ENCODE results near the gene GJD2.

Gene GJD2

GRCh38 chr15:34724481-34724880 lies 30.3 kb downstream of the GJD2 start:
- no peak for DNase-seq (ENCODE audit: low read depth in 2 of 2)

DNA sequence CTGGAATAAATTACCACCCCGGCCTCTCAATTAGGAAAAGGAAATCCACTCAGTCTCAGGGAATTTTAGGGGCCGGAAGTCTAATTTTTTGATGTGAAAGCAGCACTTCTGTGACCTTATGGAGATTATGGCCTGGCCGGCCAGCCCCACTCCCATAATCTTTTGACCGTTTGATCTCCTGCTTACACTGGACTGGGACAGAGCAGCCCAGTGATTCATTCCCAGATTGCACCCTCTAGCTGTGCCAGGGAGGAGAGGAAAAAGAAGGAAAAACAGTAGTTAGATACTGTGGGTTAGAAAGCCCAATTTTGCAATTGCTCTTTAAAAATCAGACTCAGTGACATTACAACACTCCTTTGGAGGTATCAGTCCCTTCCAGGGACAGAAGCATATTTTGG lies 32.4 kb downstream of the GJD2 start:
- no peak for DNase-seq (ENCODE audit: low read depth in 2 of 2)

GRCh38 chr15:34721802-34722438 lies 32.9 kb downstream of the GJD2 start:
- DNase-seq (ENCODE audit: low read depth in 2 of 2) = no peak

GRCh38 chr15:34721157-34721801 lies 33.5 kb downstream of the GJD2 start:
- DNase-seq (ENCODE audit: low read depth in 2 of 2) = no peak

DNA sequence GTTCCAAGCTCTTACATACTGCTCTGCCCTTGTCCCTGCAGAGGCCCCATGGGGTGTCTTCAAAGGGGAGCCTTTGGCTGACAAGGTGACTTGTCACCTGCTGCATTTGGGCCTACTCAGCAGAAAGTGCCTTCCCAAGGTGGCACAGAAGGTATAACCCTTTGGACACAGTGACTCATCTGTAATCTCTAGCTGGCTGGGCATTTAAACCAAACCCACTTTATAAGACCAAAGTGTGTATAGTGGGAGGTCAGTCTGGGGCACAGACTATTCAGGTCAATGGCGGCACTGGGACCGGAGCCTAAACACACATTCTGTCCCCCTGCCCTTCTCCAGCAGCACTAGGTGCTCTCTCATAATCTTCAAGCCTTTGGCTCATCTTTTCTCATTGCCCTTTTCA lies 35.1 kb downstream of the GJD2 start:
- DNase-seq (ENCODE audit: low read depth in 2 of 2) = no peak

DNA sequence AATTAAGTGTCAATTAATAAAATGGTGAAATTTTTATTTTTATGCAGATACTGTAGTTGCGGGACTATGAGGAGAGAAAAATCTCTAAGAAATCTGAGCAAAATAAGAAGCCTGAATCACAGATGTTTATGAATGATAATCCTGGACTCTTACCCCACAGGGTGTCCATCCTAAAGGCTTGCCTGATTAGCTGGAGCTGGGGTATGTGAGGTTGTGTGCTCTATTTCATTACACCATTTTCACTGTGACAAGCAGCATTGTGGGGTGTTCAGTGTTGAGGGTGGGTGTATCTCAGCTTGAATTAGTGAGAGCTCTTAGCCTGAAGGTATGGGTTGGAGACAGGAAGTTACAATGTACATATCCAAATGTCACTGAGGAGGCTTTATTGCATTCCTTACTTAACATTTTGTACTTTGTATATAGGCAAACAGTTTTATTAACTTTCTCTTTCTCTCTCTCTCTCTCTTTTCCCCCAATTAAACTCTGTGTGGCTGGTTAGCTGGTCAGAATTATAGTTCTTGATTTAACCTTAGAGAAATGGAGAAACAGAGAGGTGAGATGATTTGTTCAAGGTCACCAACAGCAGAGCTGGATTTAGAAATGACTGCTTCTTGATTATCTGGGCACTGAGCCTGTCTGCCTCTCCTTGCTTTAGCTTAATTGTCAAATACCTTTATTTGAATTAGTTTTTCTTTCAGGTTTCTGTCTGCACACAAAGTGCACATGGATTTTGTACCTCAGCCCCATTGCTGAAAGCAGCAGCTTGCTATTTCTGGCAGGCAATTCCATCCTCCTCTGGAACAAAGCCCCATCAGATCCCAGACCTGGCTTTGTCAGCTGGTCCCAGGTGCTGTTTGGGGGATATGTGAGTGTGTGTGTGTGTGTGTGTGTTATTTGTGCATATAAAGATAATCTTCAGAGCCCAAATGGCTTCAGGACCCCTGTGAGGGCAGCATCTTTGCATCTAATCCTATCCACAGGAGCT lies 35.8 kb downstream of the GJD2 start:
- no peak for DNase-seq (ENCODE audit: low read depth in 2 of 2)

DNA sequence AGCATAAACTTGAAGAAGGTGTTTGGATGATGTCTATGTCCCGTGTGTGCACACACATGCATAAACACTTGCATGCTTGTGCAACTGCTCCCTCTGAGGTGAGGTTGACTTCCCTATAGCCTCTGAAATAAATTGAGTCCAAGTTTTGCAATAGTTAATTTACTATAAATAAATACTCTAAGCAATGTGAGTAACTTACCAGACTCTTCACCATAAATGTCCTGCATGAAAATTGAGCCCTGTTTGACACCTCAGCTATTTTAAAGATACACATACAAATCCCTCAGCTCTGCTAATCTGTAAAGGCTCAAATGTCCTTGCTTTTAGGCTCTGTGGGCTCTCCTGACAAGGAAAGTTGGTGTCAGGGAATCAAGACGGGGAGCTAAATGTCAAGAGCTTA lies 37.1 kb downstream of the GJD2 start:
- DNase-seq (ENCODE audit: low read depth in 2 of 2) = no peak

GRCh38 chr15:34716111-34716510 lies 38.7 kb downstream of the GJD2 start:
- no peak for DNase-seq (ENCODE audit: low read depth in 2 of 2)

GRCh38 chr15:34714476-34715121 lies 40.2 kb downstream of the GJD2 start:
- no peak for DNase-seq (ENCODE audit: low read depth in 2 of 2)

GRCh38 chr15:34713635-34714034 lies 41.2 kb downstream of the GJD2 start:
- no peak for DNase-seq (ENCODE audit: low read depth in 2 of 2)

DNA sequence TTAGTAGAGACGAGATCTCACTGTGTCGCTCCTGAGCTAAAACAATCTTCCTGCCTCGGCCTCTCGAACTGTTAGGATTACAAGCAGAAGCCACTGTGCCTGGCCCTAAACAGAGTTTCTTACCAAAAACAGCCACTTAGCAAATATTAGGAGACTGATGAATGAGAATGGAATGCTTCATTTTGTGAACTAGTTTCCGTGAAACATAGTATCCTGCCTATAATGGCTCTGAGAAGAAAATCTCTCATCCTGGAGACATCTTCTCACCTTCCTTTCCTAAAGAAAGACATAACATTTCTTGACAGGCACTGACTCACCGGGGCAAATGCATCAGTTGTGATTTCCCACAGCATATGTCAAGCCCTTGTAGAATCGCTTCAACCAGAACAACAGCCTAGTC lies 44.9 kb downstream of the GJD2 start:
- no peak for DNase-seq (ENCODE audit: low read depth in 2 of 2)

- DNase-seq (ENCODE audit: low read depth in 2 of 2) = no peak
Observed at GRCh38 chr15:34708422-34708821, 46.4 kb downstream of the GJD2 start.

DNA sequence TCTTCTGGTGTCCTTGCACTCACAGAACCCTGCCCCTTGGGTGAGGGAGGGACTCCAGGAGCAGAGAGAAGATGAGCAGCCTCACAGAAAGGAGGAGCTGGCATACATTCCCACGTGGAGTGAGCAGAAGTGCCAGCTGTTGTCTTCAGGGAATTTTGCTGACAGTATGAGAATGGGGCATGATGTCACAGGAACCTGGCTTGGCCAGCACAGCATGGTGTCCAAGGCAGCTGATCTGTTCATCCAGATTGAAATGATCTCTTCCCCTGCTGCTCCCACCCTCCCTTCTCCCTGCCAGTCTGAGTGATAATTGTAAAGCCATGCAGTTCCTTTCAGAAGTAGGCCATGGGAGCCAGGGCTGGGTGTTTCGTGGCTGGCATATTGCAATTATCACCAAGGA lies 53.3 kb downstream of the GJD2 start:
- DNase-seq (ENCODE audit: low read depth in 2 of 2) = no peak

Measured in activated CD4-positive, alpha-beta T cell treated with anti-CD3 and anti-CD28 coated beads for 24 hours (primary cell).